NCI-H128 (cell line): ENCODE measurements around the gene PRR12.

Source experiments
- DNase-seq: peaks from one replicate; lab custom pipeline; 2025; ENCODE audit not compliant: unreplicated experiment; lab: John Stamatoyannopoulos, UW

The PRR12 gene

GRCh38 chr19:49590971-49591730 is at the start of gene PRR12:
TSS of gene PRR12 (plus strand) at chr19:49591182. CDS start at chr19:49591655, 473 bp downstream.
- DNase-seq, result peak; percentile 48

- no peak for DNase-seq
Measured at GRCh38 chr19:49541914-49542313, 49.1 kb upstream of the PRR12 start.

GRCh38 chr19:49542446-49542845 is 48.5 kb upstream of the PRR12 start:
- DNase-seq, result no peak

- no peak for DNase-seq
Measured at GRCh38 chr19:49543032-49543431, 48.0 kb upstream of the PRR12 start.

GRCh38 chr19:49544154-49544553 is 46.8 kb upstream of the PRR12 start:
- DNase-seq, result no peak

GRCh38 chr19:49546825-49547565 is 44.0 kb upstream of the PRR12 start:
- peak; percentile 93 for DNase-seq

GRCh38 chr19:49549045-49549444 is 41.9 kb upstream of the PRR12 start:
- DNase-seq, result no peak

- DNase-seq, result no peak
Measured at GRCh38 chr19:49551531-49551930, 39.5 kb upstream of the PRR12 start.

GRCh38 chr19:49552749-49553148 is 38.2 kb upstream of the PRR12 start:
- no peak for DNase-seq

GRCh38 chr19:49553451-49554271 is 37.3 kb upstream of the PRR12 start:
- DNase-seq, result no peak

GRCh38 chr19:49554701-49555181 is 36.2 kb upstream of the PRR12 start:
- no peak for DNase-seq

GRCh38 chr19:49555600-49556411 is 35.2 kb upstream of the PRR12 start:
- no peak for DNase-seq

GRCh38 chr19:49556412-49557398 is 34.3 kb upstream of the PRR12 start:
- DNase-seq, result no peak

GRCh38 chr19:49557641-49558325 is 33.2 kb upstream of the PRR12 start:
- DNase-seq, result no peak

- no peak for DNase-seq
Measured at GRCh38 chr19:49558591-49558990, 32.4 kb upstream of the PRR12 start.

- DNase-seq, result no peak
Measured at GRCh38 chr19:49559443-49559842, 31.5 kb upstream of the PRR12 start.

GRCh38 chr19:49559928-49560327 is 31.1 kb upstream of the PRR12 start:
- DNase-seq, result no peak

GRCh38 chr19:49560358-49560900 is 30.6 kb upstream of the PRR12 start:
- no peak for DNase-seq
